SW 1271 (cell line): ENCODE results near the gene CTTNBP2.

Experiments used
- DNase-seq, 2 experiments: peaks; one replicate each; lab custom pipeline; 2025; lab: John Stamatoyannopoulos, UW

CTTNBP2 gene

DNA sequence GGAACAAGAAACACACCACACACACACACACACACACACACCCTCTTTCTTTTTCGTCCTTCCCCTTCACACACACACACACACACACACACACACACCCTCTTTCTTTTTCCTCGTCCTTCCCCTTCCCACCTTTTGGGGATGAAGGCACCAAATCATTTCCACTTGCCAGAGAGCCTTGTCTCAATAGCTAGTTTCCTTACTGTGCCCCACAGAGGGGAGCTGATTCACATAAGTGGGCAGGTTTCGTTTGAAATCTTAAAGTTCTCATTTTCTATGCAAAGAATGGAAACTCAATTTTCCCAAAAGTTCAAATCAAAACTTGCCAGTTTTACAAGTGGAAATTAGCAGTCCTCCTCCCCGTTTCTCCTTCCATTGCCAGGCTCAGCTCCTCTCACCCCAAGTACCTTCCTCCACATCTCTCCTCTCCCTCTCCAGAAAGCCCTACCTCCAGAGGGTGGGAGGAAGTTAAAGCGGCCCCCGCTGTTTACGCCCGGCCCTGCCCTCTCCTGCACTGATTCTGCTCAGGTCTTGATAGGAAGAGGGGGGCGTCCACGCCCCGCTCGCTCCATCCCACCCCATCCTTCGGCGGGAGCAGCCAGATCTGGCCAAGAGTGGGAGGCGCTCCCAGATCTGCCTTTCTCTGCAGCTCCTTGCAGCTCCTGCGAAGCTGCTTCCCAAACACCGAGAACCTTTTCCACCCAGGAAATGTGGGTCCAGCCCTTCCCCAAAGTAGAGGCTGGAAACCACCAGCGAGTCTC lies 1.3 kb downstream of the CTTNBP2 start:
- no peak for DNase-seq

DNA sequence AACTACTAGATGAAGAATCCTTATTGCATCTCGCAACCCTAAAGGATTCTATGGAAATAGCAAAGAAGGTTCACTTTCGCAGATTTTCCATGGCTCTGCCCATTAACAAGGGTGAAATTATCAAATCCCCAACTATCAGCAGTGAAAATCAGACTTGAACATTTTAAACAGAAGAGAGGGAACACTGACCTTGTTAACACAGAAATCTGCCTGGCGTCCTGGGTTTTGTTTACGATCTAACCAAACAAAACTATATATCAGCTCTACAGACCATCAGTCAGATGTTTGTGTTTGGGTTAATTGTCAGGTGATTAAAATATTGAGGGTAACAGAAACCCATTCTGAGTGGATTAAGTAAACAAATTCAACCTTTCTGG lies 1.9 kb downstream of the CTTNBP2 start:
- DNase-seq = no peak

DNA sequence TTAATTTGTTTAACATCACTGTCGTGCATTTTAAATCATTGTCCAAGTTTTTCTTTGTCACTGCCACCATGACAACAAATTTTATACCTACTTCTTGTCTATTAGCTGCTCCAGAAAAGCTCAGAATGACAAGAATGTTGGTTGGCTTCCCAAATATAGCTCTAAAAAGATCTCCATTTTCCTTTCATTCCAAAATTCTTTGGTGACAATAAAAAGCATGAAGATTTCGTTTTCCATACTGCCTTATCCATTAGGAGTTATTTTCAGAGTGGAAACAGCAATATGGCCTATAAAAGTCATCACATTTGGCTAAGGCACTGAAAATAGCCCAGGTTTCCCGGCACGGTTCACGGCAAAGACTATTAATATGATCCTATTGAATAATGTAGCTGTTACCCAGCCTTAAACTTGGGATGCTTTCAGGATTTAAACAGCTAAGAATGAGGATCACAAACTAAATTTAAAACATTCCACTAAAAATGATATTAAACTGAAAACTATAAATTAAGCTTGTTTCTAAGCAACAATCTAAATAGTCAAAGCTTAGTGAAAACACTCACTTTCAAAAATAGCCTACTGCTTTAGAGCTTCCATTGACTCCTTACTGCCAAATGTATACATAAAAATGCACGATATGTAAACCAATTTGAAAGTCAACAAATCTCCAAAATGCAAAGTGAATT lies 2.7 kb downstream of the CTTNBP2 start:
- no peak for DNase-seq

DNA sequence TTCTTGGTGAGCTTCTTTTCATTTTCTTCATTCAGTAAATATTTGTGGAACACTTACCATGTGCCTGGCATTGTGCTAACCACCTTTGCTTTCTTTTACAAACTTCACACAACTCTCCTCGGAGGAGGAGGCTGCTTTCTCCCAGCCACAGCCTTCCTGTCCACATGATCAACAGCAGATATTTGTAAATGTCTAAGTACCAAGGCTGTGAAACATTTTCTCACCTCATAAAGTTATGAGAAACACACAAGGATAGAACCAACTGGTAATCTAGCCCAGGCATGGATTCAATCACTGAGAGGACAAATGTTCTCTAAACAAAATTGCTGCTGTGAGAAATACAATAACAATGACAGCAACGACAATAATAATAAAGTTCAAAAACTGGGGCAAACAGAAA lies 3.9 kb downstream of the CTTNBP2 start:
- DNase-seq = no peak

DNA sequence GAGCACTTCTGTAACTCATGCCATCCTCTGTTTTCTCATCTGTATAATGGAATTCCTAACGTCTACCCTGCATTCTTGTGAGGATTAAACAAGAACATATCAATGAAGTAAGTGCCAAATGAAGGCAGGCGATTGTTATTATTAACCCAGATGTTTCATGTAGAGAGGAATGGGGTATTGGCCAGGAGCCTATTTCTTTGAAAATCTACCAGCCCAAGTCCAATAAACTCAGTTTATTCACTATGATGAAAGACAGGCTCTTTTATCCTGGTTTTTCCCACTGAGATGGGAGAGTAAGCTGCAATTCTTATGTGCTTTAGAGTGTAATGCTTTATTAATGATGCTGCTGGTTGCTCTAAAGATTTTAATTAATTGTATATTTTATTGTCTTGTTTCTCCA lies 9.6 kb downstream of the CTTNBP2 start:
- DNase-seq = no peak

- DNase-seq = no peak
These were observed 10.9 kb downstream of the CTTNBP2 start for GRCh38 chr7:117862378-117862777.

DNA sequence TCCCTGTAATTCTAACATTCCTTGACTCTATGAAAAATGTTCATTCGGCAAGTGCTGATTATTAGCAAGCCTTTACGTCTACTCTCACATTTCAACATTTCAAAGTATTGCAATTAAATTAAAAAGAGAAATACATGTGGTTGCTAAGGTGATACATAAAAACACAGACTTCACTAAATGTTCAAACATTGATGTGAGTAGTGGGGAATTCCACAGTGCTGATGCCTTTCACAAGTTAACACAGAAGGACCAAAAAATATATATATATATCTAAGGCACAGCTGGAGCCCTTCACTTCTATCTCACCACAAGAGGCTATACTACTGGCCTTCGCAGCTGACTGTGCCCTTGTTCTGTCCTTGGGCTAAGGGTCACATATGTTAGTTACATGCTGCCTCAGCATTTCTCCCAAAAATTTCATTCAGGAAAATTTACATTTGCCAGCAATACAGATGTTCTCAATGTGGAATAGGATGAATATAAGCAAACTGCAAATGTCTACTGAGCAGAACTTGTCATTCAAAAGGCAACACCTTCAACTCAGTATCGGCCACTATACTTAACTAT lies 13.9 kb downstream of the CTTNBP2 start:
- no peak for DNase-seq

GRCh38 chr7:117858712-117859111 lies 14.5 kb downstream of the CTTNBP2 start:
- DNase-seq = no peak

GRCh38 chr7:117857718-117858117 lies 15.5 kb downstream of the CTTNBP2 start:
- no peak for DNase-seq

GRCh38 chr7:117856196-117856595 lies 17.0 kb downstream of the CTTNBP2 start:
- no peak for DNase-seq

GRCh38 chr7:117854186-117854585 lies 19.1 kb downstream of the CTTNBP2 start:
- no peak for DNase-seq

DNA sequence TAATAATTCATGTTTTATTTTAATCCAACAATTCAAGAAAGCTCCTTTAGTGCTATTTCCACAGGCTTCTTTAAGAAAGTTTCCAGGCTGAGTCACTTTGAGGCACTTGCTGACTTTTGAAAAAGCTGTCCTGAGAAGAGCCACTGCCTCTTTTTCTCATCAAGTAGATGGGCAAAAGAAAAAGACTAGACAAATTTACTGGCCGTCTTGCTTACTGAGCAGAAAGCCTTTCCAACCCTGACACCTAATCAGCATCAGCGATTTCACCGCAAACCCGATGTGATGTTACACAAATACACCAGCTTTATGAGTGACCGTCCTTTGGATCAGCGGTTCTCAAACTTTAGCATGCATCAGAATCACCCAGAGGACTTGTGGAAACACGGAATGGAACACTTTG lies 24.3 kb downstream of the CTTNBP2 start:
- DNase-seq = no peak

DNA sequence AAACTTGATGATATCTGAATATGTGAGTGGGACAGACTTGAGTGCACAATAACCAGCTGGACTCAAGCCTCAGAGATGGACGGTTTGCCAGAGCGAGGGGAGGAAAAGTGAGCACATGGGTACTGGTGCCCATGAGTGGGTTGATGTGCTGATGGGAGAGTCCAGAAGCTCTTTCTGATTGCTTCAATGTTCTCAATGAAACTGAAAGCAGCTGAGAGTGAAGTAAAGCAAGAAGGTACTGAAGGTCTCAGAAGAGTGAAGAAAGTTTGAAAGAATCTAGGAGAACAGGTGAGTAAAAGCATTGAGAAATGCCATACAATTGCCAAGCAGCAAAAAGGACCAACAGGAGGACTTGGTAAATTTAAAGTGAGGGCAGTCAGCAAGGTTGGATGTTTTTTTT lies 28.6 kb downstream of the CTTNBP2 start:
- no peak for DNase-seq

DNA sequence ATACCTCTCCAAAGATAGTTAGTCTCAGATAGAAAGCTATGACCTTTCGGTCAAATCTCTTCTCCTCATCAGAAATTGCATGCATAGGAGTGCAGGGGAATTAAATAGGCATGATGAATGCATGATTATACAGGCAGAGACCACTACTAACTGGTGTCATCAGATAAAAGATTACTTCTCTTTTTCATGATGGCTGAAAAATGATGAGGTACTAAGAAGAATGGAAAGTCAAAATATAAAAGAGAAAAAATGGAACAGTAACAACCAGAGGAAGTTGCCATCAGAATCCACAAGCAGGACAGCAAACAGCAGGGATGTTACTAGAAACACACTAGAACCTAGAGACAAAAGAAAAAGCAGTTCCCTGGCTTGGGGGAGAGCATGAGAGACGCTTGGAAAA lies 31.6 kb downstream of the CTTNBP2 start:
- no peak for DNase-seq

- no peak for DNase-seq
These were observed 32.2 kb downstream of the CTTNBP2 start for GRCh38 chr7:117841011-117841410.

DNA sequence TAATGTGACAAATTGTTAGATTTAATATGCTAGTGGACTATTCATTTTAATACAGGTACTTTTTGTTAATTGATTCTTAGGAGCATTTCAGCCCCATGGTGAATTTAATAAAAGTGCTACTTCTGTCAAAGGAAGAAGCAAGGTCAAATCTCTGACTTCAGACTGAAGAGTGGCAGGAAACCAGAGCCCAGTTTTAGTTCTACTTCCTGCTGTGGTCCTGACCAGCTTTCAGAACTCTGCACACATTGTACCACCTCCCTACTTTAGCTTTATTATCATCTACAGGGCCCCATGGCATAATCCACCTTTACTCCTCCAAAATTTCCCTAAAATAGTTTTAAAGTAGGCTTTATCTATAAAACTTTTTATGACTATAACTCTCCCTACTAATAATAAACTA lies 33.7 kb downstream of the CTTNBP2 start:
- DNase-seq = no peak

GRCh38 chr7:117837841-117838240 lies 35.4 kb downstream of the CTTNBP2 start:
- no peak for DNase-seq

- DNase-seq = no peak
These were observed 38.1 kb downstream of the CTTNBP2 start for GRCh38 chr7:117835016-117835664.

GRCh38 chr7:117830422-117830954 lies 42.8 kb downstream of the CTTNBP2 start:
- DNase-seq = no peak

GRCh38 chr7:117829450-117830117 lies 43.7 kb downstream of the CTTNBP2 start:
- no peak for DNase-seq

DNA sequence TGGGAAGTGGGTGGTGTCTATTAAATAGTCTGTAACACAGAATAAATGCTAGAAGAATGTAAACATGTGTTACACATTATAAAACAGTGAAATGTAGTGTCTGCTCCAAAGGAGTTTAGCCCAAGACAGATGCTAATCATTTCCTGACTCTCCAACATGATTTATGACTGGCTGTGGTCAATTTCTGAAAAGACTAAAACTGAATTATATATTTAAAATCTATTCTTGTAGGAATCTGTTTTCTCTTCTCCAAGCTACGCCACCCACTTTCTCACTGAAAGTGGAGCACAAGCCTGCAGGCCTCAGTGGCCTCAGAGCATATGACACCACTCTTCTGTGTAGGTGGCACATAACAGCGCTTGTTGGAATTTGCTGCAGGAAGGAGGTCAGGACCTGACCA lies 44.4 kb downstream of the CTTNBP2 start:
- DNase-seq = no peak

- DNase-seq = no peak
These were observed 45.4 kb downstream of the CTTNBP2 start for GRCh38 chr7:117827862-117828261.
